Measurements from ENCODE around the gene NAXE. TPM values are rescaled to one million over a fixed set of nuclear protein-coding genes. Genes with fewer than 3 reads are reported as not detected.
A peak's percentile ranks its signal among the peaks of the same experiment; 100 is the strongest.

The NAXE gene
- total and polyA plus RNA-seq, 2 of the 13 experiments (the other 11 are each of a cell fraction or from before 2014, with no cell fraction given): 39.4 to 59.4 TPM

DNA sequence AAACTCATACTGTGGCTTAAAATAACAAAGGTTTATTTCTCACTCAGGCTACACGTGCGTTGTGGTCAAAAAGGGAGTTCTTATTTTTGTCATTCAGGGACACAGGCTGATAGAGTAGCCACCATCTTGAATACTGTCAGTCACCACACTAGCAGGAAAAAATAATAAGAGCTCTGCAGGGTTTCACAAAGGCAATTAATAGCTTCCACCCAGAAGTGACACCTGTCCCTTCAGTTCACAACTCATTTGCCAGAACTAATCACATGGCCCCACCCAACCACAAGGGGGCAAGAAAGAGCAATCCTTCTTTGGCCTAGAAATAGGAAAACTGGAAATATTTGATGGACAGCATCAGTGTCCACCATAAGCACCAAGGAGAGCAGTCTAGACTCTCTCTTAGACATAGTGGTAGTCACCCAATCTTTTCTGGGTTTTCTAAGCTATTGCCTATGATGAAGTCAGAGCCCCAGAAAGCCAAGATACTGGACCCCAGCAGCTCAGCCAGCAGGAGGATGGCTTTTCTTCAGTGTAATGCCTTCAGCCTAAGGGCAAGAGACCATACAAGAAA lies 35.8 kb downstream of the NAXE start:
- DNase-seq (ENCODE audit: low spot score) (peak; percentile 58), ATAC-seq (peak; percentile 24), FAIRE-seq (peak; percentile 95)
- Histone ChIP-seq H2AFZ (ENCODE audit: low read length) (no peak overlapping the region), H3K79me2 (ENCODE audit: insufficient read depth, low read length) (no peaks in the 10 kb centered on the region), H3K36me3 (replicated peaks in 1 of 2; ENCODE audit: control insufficient read depth in 1 of 2, insufficient read depth in 2 of 2, low read length in 2 of 2) (no peaks in the 10 kb centered on the region), H3K9ac (ENCODE audit: insufficient read depth, low read depth, low read length) (no peak overlapping the region), H3K4me3 (replicated peaks in 1 of 3; ENCODE audit: insufficient read depth in 1 of 3, low read depth in 2 of 3, low read length in 3 of 3) (no peak overlapping the region), H3K9me3 (ENCODE audit: low read length) (no peaks in the 10 kb centered on the region), H3K4me1 (ENCODE audit: insufficient read depth, low read length) (peaks cover 30% of the 10 kb centered on the region), H3K4me2 (ENCODE audit: low read depth, low read length) (no peak overlapping the region), H3K27me3 (ENCODE audit: control insufficient read depth in 1 of 2, insufficient read depth in 2 of 2, low read length in 2 of 2) (peaks cover 9 to 42% of the 10 kb centered on the region in 2 experiments), H4K20me1 (ENCODE audit: insufficient read depth, low read length) (no peaks in the 10 kb centered on the region), H3K27ac (ENCODE audit: extremely low read length, insufficient read depth, low read length) (no peak overlapping the region)
- no TSS peak for BruUV-seq (replicated peaks)
- ChIA-PET CTCF (ENCODE audit: low intra/inter-chr PET ratio, low total read pairs) (interaction anchor here (1.2 to 3.0 kb wide), 6 partner anchors 11 to 98 kb away, joined by 3 to 18 read pairs (median 10); partner anchors contain the start of gene NES), POLR2A (no interaction called here)
- 88% methylated on average over 2 of the region's 2 CpGs for WGBS (ENCODE audit: low lambda C conversion rate)
- intact Hi-C loops (cut with micrococcal nuclease; ENCODE audit: unreplicated experiment) (loop anchor here (2.0 kb wide), 1 partner anchor 49 kb away; the partner anchor contains the start of gene NES), in situ Hi-C loops (cut with HindIII; ENCODE audit: extremely low pct_ligation_motif_present, low pct_unique_long_range_greater_than_20kb) (no loop called here)
- TF ChIP-seq SALL2 (CRISPR knock-in tag; IDR thresholded peaks at IDR 0.05): no peak
- peak; percentile 72 for TF ChIP-seq XRCC5 (optimal IDR thresholded peaks at IDR 0.05; ENCODE audit: low read length)
- TF ChIP-seq STAG1 (CRISPR knock-in tag; IDR thresholded peaks at IDR 0.05): peak; percentile 56
- TF ChIP-seq DPF2 (CRISPR knock-in tag; IDR thresholded peaks at IDR 0.05; ENCODE audit: borderline replicate concordance, low read depth): no peak
- TF ChIP-seq, protein P1, sequence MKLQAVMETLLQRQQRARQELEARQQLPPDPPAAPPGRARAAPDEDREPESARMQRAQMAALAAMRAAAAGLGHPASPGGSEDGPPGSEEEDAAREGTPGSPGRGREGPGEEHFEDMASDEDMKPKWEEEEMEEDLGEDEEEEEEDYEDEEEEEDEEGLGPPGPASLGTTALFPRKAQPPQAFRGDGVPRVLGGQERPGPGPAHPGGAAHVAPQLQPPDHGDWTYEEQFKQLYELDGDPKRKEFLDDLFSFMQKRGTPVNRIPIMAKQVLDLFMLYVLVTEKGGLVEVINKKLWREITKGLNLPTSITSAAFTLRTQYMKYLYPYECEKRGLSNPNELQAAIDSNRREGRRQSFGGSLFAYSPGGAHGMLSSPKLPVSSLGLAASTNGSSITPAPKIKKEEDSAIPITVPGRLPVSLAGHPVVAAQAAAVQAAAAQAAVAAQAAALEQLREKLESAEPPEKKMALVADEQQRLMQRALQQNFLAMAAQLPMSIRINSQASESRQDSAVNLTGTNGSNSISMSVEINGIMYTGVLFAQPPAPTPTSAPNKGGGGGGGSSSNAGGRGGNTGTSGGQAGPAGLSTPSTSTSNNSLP (IDR thresholded peaks at IDR 0.05; ENCODE audit: low read depth, low read length): 0 out of 2 replicates have a peak, but pooled peaks have one; percentile 14
- TF ChIP-seq, protein P2, sequence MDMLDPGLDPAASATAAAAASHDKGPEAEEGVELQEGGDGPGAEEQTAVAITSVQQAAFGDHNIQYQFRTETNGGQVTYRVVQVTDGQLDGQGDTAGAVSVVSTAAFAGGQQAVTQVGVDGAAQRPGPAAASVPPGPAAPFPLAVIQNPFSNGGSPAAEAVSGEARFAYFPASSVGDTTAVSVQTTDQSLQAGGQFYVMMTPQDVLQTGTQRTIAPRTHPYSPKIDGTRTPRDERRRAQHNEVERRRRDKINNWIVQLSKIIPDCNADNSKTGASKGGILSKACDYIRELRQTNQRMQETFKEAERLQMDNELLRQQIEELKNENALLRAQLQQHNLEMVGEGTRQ (IDR thresholded peaks at IDR 0.05; ENCODE audit: low read depth, low read length): no peak
- TF ChIP-seq, protein P2 (CRISPR knock-in tag; IDR thresholded peaks at IDR 0.05; ENCODE audit: borderline replicate concordance): peak; percentile 22; the same call in 1 of the 2 replicates
- no peak for TF ChIP-seq ZNF782 (CRISPR knock-in tag; IDR thresholded peaks at IDR 0.05; ENCODE audit: borderline replicate concordance)
- TF ChIP-seq ZNF143 (CRISPR knock-in tag; IDR thresholded peaks at IDR 0.05): no peak
- no peak for TF ChIP-seq FOXC1 (CRISPR knock-in tag; IDR thresholded peaks at IDR 0.05; ENCODE audit: borderline replicate concordance)
- TF ChIP-seq, protein P3, sequence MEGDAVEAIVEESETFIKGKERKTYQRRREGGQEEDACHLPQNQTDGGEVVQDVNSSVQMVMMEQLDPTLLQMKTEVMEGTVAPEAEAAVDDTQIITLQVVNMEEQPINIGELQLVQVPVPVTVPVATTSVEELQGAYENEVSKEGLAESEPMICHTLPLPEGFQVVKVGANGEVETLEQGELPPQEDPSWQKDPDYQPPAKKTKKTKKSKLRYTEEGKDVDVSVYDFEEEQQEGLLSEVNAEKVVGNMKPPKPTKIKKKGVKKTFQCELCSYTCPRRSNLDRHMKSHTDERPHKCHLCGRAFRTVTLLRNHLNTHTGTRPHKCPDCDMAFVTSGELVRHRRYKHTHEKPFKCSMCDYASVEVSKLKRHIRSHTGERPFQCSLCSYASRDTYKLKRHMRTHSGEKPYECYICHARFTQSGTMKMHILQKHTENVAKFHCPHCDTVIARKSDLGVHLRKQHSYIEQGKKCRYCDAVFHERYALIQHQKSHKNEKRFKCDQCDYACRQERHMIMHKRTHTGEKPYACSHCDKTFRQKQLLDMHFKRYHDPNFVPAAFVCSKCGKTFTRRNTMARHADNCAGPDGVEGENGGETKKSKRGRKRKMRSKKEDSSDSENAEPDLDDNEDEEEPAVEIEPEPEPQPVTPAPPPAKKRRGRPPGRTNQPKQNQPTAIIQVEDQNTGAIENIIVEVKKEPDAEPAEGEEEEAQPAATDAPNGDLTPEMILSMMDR (CRISPR knock-in tag; IDR thresholded peaks at IDR 0.05): peak; percentile 74
- TF ChIP-seq ZNF337 (CRISPR knock-in tag; IDR thresholded peaks at IDR 0.05; ENCODE audit: borderline replicate concordance, low read depth): no peak
- TF ChIP-seq MIER2 (CRISPR knock-in tag; IDR thresholded peaks at IDR 0.05): peak; percentile 58; the same call in 1 of the 2 replicates
- no peak for TF ChIP-seq ZNF207 (IDR thresholded peaks at IDR 0.05; ENCODE audit: borderline replicate concordance)
- TF ChIP-seq, protein P4, sequence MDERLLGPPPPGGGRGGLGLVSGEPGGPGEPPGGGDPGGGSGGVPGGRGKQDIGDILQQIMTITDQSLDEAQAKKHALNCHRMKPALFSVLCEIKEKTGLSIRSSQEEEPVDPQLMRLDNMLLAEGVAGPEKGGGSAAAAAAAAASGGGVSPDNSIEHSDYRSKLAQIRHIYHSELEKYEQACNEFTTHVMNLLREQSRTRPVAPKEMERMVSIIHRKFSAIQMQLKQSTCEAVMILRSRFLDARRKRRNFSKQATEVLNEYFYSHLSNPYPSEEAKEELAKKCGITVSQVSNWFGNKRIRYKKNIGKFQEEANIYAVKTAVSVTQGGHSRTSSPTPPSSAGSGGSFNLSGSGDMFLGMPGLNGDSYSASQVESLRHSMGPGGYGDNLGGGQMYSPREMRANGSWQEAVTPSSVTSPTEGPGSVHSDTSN (CRISPR knock-in tag; IDR thresholded peaks at IDR 0.05): 0 out of 2 replicates have a peak, but pooled peaks have one; percentile 10

Measured in HepG2 (cell line).